Measurements from ENCODE around the gene RNF186. TPM values are rescaled to one million over a fixed set of nuclear protein-coding genes. Genes with fewer than 3 reads are reported as not detected.

Gene RNF186
- total and polyA plus RNA-seq, 10 donors = 0.07 TPM; not detected in 9

DNA sequence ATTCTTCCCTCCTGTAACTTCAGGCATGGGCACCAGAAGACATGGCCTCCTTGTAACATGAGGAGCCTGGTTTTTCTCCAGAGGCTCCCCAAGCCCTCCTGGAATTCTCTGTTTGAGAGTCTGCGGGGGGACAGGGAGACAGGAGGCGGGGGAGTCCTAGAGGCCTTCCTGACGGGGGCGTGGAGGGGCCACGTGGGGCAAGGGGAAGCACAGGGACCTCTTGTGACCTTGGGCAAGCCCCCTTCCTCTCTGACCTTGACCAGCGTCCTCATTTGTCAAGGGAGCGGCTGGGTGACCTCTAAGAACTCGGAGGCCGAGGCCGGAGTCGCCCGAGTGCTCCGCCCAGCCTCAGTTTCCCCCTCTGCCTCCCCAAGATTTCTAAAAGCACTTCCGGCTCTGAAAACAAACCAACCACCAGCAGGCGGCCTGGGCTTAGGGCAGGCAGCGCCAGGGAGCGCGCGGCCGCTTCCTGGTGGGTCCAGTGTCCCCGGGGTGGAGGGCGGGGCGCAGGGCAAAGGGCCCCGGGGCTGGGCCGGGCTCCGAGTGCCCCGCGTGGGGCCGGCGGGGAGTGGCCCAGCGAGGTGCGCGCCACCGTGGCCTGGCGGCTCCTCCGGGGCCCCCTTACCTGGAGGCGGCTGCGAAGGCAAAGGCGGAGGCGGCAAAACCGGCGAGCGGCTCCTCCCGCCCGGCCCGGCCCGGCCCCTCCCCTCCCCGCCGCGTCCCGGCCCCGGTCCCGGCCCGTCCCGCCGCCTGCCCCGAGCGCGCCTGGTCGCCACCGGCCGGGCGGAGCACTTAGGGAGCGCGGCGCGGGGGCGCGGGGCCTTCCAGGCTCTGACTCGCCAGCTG is 15.6 kb downstream of the RNF186 start, which contains the start of gene TMCO4:
TMCO4 (minus strand) TSS at position 687 of the 846 bp plus-strand sequence. CDS start 19,158 bp downstream, outside the sequence.
- TF ChIP-seq POLR2AphosphoS5 (IDR thresholded peaks at IDR 0.05) (peak; percentile 54 to 76 (median 76)), POLR2A (IDR thresholded peaks at IDR 0.05) (peak in 1 of 3 donors; percentile 7)
- TF ChIP-seq, protein P1, sequence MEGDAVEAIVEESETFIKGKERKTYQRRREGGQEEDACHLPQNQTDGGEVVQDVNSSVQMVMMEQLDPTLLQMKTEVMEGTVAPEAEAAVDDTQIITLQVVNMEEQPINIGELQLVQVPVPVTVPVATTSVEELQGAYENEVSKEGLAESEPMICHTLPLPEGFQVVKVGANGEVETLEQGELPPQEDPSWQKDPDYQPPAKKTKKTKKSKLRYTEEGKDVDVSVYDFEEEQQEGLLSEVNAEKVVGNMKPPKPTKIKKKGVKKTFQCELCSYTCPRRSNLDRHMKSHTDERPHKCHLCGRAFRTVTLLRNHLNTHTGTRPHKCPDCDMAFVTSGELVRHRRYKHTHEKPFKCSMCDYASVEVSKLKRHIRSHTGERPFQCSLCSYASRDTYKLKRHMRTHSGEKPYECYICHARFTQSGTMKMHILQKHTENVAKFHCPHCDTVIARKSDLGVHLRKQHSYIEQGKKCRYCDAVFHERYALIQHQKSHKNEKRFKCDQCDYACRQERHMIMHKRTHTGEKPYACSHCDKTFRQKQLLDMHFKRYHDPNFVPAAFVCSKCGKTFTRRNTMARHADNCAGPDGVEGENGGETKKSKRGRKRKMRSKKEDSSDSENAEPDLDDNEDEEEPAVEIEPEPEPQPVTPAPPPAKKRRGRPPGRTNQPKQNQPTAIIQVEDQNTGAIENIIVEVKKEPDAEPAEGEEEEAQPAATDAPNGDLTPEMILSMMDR (IDR thresholded peaks at IDR 0.05 in 8 of 11, conservative IDR thresholded peaks at IDR 0.05 in 3 of 11) = peak in 8 of 11 experiments; percentile 18 to 51 (median 35)
- H3K4me1 ChIP-seq = peaks cover 9 to 43% (median 27%) of the 10 kb centered on the region in 6 donors
- no peaks in the 10 kb centered on the region for H3K9me3 ChIP-seq
- WGBS, 5 donors = 1 to 4% (median 1%) methylated on average over 24 to 70 of the region's 70 CpGs
- intact Hi-C loops (cut with DNase I; ENCODE audit: low total_unique reads) = no loop called here
- peak within 1 kb of the TSS; percentile 72 to 93 (median 80) for H3K4me3 ChIP-seq
- peak within 1 kb of the TSS; percentile 24 to 93 (median 89) for H3K27ac ChIP-seq
- peaks cover 0 to 25% (median 0%) of the 10 kb centered on the region in 6 donors for H3K36me3 ChIP-seq
- peak; percentile 90 for DNase-seq
- no peaks in the 10 kb centered on the region for H3K27me3 ChIP-seq (replicated peaks in 1 of 7)

DNA sequence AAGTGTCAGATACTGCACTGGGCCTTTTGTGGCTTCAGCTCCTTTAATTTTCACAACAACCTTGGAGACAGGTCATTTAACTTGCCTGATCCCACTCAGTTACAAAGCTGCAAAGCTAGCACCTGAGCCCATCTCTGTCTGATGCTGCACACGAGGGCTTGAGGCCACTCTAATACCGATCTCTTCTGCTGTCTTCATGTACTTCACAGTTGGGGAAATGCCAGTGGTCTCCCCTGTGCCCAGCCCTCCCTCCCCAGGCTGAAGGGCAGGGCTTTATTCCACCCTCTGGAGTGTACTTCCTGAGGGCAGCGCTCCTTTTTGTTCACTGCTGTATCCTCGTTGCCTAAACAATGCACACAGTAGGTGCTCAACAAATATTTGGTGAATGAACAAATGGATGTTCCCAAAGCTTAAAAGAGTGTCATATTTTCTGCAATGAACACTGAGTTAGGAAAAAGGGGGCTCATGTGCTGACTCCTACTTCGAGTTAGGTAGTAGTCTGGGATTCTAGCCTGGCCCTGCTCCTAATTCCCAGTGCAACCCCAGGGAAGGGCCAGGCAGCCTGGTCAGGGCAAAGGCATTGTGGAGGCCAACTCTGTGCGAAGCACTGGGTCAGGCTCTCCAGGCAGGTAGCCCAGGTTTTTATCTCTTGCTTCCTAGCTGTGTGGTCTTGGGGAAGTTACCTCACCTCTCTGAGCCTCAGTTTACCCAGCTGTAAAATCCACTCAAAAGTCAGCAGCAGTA is 16.4 kb downstream of the RNF186 start:
- TF ChIP-seq POLR2A (IDR thresholded peaks at IDR 0.05) (no peak), POLR2AphosphoS5 (IDR thresholded peaks at IDR 0.05) (no peak)
- TF ChIP-seq, protein P1 (IDR thresholded peaks at IDR 0.05 in 8 of 11, conservative IDR thresholded peaks at IDR 0.05 in 3 of 11) = no peak
- Histone ChIP-seq H3K9me3 (no peaks in the 10 kb centered on the region), H3K27me3 (replicated peaks in 1 of 7) (no peaks in the 10 kb centered on the region), H3K4me3 (peak overlapping the region; percentile 72 to 93 (median 80)), H3K27ac (peak overlapping the region; percentile 24 to 93 (median 89)), H3K4me1 (peaks cover 9 to 51% (median 27%) of the 10 kb centered on the region in 6 donors), H3K36me3 (peaks cover 0 to 28% (median 0%) of the 10 kb centered on the region in 6 donors)
- 70 to 77% (median 72%) methylated on average over 6 of the region's 6 CpGs for WGBS, 5 donors
- DNase-seq = no peak
- intact Hi-C loops (cut with DNase I; ENCODE audit: low total_unique reads) = no loop called here

DNA sequence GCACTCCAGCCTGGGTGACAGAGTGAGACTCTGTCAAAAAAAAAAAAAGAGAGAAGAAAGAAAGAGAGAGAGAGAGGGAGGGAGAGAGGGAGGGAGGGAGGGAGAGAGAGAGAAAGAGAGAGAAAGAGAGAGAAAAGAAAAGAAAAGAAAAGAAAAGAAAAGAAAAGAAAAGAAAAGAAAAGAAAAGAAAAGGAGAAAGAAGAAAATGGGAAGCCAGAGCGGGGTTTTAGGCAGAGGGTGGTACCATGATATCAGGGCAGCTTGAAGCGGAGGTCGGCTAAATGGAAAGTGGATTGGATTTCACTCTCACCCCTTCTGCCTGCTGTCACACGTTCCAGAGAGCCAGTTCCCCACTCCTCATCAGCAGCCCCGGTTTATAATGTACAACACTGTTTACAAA is 17.3 kb downstream of the RNF186 start:
- no peak for DNase-seq
- no peaks in the 10 kb centered on the region for H3K9me3 ChIP-seq
- TF ChIP-seq, protein P1 (IDR thresholded peaks at IDR 0.05 in 8 of 11, conservative IDR thresholded peaks at IDR 0.05 in 3 of 11) = no peak
- no peak for TF ChIP-seq POLR2AphosphoS5 (IDR thresholded peaks at IDR 0.05)
- no peak for TF ChIP-seq POLR2A (IDR thresholded peaks at IDR 0.05)
- peaks cover 0 to 36% (median 6%) of the 10 kb centered on the region in 6 donors for H3K36me3 ChIP-seq
- no peaks in the 10 kb centered on the region for H3K27me3 ChIP-seq (replicated peaks in 1 of 7)
- intact Hi-C loops (cut with DNase I; ENCODE audit: low total_unique reads) = no loop called here
- peak overlapping the region in 3 of 8 donors; percentile 89 to 93 (median 93) for H3K27ac ChIP-seq
- WGBS, 5 donors = 81 to 93% (median 90%) methylated on average over 5 of the region's 5 CpGs
- H3K4me3 ChIP-seq = no peak overlapping the region
- H3K4me1 ChIP-seq = peaks cover 9 to 59% (median 27%) of the 10 kb centered on the region in 6 donors

Measured in spleen (tissue), 11 donors.